GM18907 (cell line): ENCODE data around the gene TMEM39B.
"Not testable (repeated sequence)": the region's sequence is repeated elsewhere in the genome, so short reads cannot be mapped to it uniquely, and the experiment has no call there.

Experiments
- ATAC-seq: cut with Tn5 transposase; IDR thresholded peaks from one replicate; pipeline ENCODE4 v1.9.1; 2021; ENCODE audit warnings: mild to moderate bottlenecking, moderate library complexity; ENCODE audit not compliant: unreplicated experiment

The TMEM39B gene

DNA sequence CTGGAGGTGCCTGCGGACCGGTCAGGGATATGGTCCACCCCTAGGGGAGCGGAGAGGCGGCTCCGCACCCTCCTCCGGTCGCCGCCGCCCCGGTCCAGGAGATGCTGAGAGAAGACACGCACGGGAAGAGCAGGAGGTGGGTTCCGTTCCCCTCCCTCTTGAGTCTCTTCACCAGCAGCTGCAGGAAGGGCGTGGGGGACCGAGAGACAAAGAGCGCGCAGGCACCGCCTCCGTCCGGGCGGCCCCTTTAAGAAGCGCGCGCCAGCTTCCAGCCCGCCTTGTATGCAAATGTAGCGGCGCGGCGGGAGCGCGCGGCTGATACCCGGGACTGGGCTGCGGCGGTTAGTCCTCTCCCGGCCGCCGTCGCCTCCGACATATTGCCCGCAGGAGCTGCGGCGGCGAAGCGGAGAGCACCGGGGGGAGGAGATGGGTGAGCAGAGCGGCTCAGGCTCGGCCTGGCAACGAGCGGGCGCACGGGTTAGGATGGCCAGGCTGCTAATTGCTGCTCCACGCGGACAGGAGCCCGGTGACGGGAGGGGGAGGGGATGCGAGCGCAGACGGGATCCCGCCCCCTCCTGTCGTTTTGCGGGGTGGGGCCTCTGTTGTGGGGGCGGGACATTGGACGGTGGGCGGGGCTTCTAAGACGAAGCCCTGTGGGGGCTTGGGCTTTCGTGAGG is at the start of gene TMEM39B:
TMEM39B (plus strand) TSS at position 318 of the 677 bp plus-strand sequence; CDS start at position 427, 109 bp downstream.
- ATAC-seq: peak; percentile 84

DNA sequence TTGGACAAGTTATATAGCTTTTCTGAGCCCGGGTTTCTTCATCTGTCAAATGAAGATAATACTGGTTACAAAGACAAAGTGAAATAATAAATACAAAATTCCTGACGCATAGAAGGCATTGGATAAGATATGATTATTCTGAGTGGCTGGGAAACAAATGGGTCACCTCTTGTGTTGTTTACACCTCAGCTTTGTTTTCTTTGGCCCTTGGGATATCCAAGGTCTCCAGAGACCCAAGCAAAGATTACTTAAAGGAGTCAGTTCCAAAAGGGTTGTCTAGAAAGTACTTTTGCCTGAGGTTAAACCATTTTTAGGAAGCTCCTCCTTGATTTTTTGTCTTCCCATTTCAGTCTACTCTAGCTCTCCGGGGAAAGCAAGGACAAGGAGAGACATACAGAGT is 49.4 kb upstream of the TMEM39B start:
- ATAC-seq: no peak

DNA sequence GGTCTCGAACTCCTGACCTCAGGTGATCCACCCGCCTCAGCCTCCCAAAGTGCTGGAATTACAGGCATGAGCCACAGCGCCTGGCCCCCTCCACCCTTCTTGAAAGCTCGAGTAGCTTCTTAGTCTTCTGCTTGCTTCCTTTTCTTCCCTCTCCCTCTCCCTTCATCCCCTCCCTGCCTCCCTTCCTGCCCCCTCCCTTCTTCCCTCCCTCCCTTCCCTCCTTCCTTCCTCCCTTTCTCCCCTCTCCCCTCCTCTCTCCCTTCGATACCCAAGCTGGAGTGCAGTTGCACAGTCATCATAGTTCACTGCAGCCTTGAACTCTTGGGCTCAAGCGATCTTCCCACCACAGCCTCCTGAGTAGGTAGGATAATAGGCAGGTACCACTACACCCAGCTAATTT is 47.2 kb upstream of the TMEM39B start:
- no peak for ATAC-seq

DNA sequence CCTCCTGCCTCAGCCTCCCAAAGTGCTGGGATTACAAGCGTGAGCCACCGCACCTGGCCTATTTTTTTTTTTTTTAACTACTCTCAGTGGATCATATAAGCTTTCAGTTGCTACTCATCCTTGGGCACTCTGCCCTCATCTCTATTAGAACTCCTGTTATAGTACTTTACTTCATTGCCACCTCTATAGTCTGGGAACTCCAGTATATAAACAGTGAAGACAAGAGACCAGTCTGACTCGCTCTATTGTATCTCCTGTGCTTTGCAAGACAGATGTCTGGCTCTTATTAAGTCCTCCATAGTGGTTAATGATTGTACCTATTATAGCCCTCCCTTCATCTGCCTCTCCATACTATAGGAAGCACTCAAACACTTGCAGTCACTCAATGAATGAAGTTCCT is 44.0 kb upstream of the TMEM39B start:
- ATAC-seq: no peak

DNA sequence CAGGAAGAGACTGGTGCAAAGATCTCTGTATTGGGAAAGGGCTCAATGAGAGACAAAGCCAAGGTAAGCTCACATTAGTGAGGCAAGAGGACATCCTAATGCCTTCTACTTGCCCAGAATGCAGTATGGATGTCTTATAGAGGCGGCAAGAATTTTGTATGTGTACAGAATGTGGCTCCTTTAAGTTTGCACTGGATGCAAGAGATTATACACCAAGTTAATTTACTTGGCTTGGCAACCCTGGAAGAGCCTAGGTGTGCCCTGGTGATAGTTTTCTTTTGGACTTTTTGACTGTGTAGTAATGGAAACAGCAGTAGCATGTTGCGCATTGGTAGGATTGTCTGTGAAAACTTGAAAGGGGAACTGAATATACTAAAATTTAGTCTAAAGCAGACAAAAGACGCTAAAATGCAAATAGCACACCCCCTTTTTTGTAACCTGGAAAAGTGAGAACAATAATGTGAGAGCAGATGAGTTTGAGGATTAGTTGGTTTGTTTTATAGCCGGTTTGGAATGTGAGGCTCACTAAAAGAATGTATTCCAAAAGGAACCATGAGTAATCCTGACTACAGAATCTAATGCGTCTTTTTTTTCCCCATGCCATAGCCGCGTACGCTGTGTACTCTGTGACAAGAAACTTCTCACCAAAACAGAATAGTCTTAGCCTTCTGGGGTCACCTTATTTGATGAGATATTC is 41.0 kb upstream of the TMEM39B start:
- ATAC-seq: no peak

DNA sequence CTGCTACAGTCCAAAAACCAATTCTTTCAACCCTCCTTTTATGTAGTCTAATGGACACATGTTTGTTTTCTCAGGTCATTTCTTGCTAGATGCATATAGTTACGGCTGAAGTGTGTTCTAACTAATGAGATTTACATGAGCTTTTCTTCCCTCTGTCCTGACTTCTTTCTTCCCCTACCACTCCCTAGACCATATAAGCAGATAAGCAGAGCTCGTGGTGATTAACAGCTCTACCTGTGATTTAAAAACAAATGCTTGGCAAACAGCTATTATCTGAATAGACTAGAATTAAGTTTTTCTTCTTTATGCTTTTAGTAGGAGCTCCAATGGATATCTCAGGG is 40.5 kb upstream of the TMEM39B start:
- ATAC-seq: no peak

DNA sequence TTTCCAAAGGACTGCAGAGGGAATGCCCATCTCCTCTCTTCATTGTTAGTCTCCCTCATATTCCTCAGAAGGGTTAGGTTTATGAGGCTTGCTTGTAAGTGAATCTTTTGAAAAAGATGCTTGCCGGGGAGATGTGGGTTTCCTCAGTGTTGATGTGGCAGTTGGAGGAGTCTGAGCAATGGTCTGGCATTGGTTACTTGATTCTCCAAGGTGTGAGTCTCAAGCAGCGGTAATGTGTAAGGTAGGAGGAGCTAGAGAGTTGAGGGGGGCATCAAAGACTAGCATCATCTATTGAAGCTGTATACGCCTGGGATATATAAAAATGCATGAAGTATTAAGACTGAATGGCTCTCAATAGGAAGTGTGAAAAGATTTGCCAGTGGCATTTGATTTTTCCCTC is 37.6 kb upstream of the TMEM39B start:
- ATAC-seq: no peak

DNA sequence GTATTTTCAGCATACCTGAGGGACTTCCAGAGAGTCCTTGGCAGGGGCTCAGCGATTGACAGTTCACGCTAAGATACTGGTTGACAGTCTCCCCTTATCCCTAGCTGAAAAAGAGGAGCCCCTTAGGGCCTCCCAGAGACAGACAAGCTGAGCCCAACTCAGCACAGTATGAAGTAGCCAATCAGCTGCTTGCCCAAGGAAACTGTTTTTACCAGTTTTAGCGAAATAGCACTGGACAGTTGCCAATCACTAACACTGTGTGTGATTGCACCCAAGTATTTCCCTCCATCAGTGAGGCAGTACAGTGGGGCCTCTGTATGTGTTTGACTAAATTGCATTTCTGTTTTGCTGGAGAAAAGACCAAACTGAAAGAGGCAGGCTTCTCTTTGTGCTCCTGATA is 32.0 kb upstream of the TMEM39B start:
- no peak for ATAC-seq

DNA sequence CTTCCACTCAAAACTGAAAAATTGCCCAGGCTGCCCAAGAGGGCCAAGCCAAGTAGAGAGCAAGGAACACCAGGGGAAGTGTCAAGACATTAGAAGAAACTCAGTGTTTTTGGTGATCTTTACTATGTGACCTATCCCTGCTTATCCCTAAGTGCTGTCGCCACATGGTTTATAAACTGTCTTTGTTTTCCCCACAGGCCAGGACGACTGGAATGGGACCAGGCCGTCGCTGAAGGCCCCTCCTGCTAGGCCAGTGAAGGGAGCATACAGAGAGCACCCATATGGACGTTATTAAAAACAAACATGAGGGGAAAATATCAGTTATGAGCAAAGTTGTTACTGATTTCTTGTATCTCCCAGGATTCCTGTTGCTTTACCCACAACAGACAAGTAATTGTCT is 30.4 kb upstream of the TMEM39B start:
- no peak for ATAC-seq

DNA sequence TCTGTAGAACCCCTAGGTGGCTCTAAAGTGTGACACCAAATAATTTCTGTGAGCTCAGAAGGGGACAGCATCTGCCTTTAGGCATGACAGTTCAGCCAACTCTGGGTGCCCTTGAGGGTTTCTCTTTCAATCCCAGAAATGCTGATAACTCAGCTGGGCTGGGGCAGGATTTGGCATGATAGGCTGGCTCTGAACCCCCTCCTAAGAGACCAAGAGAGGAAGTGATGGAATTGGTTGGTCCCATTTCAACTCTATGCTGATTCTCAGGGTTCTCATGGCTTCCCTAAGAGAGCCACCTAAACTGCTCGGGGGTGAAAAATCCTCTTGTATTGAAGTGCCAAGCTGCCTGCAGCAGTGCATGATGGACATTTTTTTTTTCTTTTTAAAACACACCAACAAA is 28.5 kb upstream of the TMEM39B start:
- no peak for ATAC-seq

DNA sequence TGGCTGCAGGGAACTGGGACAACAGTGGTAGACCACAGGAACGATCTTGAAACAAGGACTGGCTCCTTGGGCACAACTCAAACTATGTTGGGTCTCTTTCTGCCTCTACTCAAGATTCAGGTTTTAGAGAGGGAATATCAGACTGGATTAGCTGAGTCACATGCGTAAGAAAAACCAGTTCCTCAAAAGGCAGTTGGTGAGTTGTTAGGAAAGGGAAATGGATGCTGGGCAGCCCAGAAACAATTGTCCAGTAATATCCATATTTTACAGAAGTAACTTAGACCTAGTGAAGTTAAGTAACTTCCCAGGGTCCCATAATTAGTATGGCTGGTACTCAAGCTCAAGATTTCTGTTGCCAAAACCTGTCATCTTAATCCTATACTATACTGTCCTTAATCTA is 27.0 kb upstream of the TMEM39B start:
- ATAC-seq: no peak

DNA sequence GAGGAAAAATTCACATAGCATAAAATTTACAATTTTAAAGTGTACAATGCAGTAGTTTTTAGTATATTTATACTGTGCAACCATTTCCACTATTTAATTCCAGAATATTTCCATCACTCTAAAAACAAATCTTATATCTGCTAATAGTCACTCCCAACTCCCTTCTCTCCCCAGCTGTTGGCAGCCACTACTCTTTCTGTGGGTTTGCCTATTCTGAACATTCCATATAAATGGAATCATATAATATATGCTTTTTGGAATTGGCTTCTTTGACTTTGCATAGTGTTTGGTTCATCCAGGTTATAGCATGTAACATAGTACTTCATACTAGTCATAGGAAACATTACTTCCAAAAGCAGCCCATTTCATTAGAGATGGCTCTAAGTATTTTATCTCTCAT is 25.0 kb upstream of the TMEM39B start:
- no peak for ATAC-seq

DNA sequence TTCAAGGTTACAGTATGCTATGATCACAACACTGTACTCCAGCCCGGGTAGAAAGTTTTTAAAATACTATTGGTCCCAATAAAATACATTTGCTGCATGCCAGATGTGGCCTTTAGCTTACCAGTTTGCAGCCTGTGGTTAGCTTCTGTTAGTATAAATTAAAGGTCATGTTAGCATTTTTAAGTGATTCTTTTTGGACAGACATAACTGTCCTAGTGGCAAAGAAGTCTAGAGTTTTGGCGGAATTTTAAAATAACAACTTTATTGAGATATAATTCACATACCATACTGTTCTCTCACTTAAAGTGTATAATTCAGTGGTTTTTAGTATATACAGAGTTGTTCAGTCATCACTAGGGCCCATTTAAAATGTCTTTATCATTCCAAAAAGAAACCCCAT is 24.3 kb upstream of the TMEM39B start:
- ATAC-seq: no peak

DNA sequence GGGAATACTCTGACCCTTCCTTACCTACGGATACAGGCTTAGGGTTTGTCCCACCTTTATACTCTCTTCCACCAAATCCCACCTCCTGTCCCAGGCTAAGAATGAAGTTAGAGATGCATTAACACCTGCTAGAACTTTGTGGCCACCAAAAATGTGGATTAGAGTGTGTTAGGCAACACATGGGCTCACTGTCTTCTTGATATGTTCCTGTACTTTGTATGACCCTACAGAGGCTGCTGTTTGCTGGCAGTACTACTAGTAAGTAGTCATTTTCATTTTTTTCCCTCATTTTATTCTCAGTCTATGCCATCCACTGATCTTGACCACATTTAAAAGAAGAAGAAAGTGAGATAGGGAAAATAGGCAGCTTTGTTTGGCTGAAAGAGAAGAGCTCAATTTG is 21.0 kb upstream of the TMEM39B start:
- ATAC-seq: no peak

DNA sequence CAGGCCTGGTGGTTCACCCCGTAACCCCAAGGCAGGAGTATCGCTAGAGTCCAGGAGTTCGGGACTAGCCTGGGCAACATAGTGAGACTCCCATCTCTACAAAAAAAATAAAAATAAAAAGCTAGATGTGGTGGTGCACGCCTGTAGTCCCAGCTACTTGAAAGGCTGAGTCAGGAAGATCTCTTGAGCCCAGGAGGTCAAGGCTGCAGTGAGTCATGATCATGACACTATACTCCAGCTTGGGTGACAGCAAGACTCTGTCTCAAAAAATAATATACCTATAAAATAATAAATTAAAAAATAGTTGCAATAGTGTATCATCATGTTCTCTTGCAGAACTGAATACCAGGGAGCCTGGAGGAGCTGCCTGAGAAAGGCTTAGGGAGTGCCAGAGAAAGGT is 19.9 kb upstream of the TMEM39B start:
- ATAC-seq: no peak

DNA sequence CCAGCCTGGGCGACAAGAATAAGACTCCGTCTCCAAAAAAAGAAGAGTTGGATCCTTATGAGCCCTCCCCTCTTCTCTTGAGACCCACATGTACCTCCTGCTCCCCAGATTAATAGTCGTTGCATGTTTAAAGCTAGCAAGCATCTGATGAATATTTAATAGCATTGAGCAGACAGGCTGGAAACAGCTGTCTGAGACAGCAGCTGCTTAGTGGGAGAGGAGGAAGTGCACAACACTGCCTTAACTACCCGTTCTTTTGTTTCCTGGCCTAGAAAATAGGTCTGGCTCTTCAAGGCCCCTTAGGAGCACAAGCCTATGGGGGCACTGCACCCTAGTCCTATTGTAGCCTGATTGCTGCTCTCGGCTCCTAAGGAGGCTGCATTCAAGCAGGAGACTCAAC is 17.3 kb upstream of the TMEM39B start:
- ATAC-seq: no peak

DNA sequence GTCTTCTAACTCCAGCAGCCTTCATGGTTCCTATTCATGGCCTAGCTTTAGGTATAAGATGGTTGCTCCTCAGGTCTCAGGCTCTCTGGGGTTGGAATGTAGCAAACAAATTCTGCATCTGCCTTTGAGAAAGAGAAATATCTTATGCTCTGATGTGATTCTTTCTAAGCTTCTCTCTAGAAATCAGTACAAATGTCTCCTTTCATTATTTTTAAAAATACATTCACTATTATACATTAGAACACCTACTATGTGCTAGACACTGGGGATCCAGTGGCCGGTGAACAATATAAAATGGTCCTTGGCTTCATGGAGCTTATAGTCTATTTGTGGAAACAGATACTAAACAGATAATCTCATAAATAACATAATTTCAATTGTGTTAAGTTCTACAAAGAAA is 16.1 kb upstream of the TMEM39B start:
- no peak for ATAC-seq

DNA sequence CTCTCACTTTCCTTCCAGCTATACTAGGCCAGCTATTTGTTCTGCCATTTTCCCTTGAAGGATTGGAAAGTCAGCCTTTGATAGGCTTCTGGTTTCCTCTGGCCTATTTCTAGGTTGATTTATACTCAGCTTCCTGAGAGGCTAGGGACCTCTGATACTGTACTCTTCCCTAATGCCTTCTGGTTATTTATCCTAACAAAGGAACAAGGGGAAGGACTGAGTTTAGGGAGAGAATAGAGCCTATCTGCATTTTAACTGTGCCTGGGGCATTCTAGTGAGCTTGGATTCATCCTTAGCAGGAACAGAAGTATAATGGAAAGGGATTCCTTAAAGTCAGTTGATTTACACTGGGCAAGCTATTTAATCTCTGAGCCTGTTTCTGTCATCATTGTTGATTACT is 11.8 kb upstream of the TMEM39B start:
- no peak for ATAC-seq

DNA sequence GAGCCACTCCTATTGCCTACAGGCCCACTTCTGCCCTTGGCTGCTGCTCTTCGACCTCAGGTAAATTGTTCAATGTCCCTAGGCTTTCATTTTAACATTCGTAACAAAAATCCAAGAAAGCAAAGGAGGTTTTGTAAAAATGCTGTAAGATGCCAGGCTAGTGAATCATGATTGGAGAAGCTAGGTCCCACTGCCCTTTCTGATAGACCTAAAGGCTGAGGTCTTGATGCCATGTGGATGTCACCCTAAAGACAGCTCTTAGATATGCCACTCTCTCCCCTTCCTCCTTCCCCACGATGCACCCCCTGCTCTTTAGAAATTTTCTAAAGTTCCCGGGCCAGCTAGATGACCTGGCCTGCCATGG is 9.9 kb upstream of the TMEM39B start:
- no peak for ATAC-seq

DNA sequence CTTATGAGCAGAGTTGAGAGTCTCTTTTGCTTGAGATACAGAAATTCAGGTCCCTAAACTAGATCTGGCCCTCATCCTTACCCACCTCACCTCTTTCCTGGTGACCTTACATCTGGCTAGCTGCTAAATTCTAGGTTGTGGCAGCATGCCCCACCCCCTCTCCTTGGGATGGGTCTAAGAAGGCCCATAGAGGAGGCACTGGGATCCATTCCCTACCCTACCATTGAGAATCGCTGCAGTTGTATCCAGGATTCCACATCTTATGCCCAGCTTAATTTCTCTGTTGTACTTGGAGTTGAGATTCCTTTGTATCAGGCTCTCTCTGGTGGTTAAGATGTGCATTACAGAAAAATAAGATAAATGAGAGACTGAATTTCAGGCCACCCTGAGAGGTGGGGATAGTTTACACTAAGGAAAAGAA is 9.5 kb upstream of the TMEM39B start:
- ATAC-seq: no peak

DNA sequence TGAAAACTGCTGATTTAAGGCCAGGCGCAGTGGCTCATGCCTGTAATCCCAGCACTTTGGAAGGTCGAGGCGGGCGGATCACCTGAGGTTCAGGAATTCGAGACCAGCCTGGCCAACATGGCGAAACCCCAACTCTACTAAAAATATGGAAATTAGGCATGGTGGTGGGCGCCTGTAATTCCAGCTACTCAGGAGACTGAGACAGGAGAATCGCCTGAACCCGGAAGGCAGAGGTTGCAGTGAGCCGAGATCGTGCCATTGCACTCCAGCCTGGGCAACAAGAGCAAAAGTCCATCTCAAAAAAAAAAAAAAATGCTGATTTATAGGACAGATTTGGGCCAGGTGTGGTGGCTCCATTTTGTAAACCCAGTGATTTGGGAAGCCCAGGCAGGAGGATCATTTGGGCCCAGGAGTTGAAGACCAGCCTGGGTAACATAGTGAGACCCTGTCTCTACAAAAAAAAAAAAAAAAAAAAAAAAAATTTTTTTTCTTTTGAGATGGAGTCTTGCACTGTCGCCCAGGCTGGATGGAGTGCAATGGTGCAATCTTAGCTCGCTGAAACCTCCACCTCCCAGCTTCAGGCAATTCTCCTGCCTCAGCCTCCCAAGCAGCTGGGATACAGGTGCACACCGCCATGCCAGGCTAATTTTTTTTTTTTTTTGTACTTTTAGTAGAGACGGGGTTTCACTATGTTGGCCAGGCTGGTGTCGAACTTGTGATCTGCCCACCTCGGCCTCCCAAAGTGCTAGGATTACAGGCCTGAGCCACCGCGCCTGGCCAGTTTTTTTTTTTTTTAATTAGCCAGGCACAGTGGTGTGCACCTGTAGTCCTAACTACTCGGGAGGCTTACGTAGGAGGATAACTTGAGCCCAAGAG is 6.9 kb upstream of the TMEM39B start:
- ATAC-seq: not testable (repeated sequence)

DNA sequence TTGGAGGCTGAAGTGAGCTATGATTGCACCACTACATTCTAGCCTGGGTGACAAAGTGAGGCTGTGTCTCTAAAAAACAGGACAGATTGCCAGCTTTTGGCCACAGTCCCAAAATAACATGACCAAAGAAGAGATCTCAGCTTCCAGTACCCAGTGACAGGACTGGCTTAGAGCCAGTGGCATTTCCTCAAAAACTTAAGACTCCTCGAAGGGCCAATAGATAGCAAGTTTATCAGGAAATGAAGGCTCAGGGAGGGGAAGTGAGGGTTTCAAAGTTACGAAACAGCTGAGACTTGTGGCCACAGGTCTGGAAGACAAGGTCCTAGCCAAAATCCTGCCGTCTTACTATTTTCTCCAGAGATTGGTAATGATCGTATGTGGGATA is 6.3 kb upstream of the TMEM39B start:
- ATAC-seq: no peak
